IMR-90 (cell line): ENCODE measurements around the gene CST4. TPM values are rescaled to one million over a fixed set of nuclear protein-coding genes. Genes with fewer than 3 reads are reported as not detected.

Experiments
- ATAC-seq: fragments of 200-7000 bp; cut with Tn5 transposase; 2 replicates; pipeline ENCODE4 v1.9.1; 2020; ENCODE audit warnings: low read depth, mild to moderate bottlenecking, moderate library complexity
- BruUV-seq: library from RNA; stranded (reverse); fragments of 400-500 nt; replicated peaks from 2 replicates; lab custom pipeline; 2021; lab: Mats Ljungman, UMichigan
- CTCF ChIA-PET: fragments of 300-600 bp; formaldehyde crosslinking; extraction: SDS; loops from one replicate; lab custom pipeline; 2021; ENCODE audit warnings: antibody characterized with exemption; lab: Yijun Ruan, JAX
- POLR2A ChIA-PET: fragments of 300-600 bp; sonication (Branson Sonifier 250); formaldehyde crosslinking; loops from one replicate; lab custom pipeline; 2022; ENCODE audit warnings: antibody characterized with exemption; ENCODE audit not compliant: unreplicated experiment; lab: Charles Lee
- DNase-seq: peaks from one replicate; pipeline ENCODE4 v3.0.0; 2013
- H2AFZ ChIP-seq: replicated peaks from 2 replicates; pipeline ENCODE3; 2013; ENCODE audit warnings: low read length, mild to moderate bottlenecking; ENCODE audit not compliant: poor library complexity
- H2AK5ac ChIP-seq: 2 replicates; pipeline ENCODE4 v1.6.1; 2013; ENCODE audit warnings: low read depth, low read length, inconsistent platforms
- H2AK9ac ChIP-seq: replicated peaks from 2 replicates; pipeline ENCODE3; 2013; ENCODE audit warnings: mild to moderate bottlenecking, low read depth, low read length, moderate library complexity; ENCODE audit not compliant: poor library complexity
- H2BK120ac ChIP-seq: 2 replicates; pipeline ENCODE4 v1.6.1; 2013; ENCODE audit warnings: low read depth, low read length, inconsistent platforms
- H2BK15ac ChIP-seq: 3 replicates; pipeline ENCODE4 v1.6.1; 2013; ENCODE audit warnings: low read depth, low read length, inconsistent platforms
- H2BK20ac ChIP-seq: 2 replicates; pipeline ENCODE4 v1.6.1; 2013; ENCODE audit warnings: low read depth, mild to moderate bottlenecking, inconsistent platforms, low read length, moderate library complexity
- H2BK5ac ChIP-seq: 2 replicates; pipeline ENCODE4 v1.6.1; 2013; ENCODE audit warnings: mild to moderate bottlenecking, low read depth, low read length, inconsistent platforms; ENCODE audit not compliant: poor library complexity, severe bottlenecking
- H3K14ac ChIP-seq: replicated peaks from 2 replicates; pipeline ENCODE4 v1.6.1; 2013; ENCODE audit warnings: low read depth, low read length, inconsistent platforms
- H3K18ac ChIP-seq: 2 replicates; pipeline ENCODE4 v1.6.1; 2013; ENCODE audit warnings: low read depth, low read length, control low read depth
- H3K23ac ChIP-seq: 2 replicates; pipeline ENCODE4 v1.6.1; 2013; ENCODE audit warnings: low read depth, low read length, inconsistent platforms
- H3K27ac ChIP-seq: 2 replicates; pipeline ENCODE4 v1.5.1; 2013; ENCODE audit warnings: mild to moderate bottlenecking, control low read depth, low read length; ENCODE audit not compliant: insufficient read depth
- H3K27me3 ChIP-seq: 2 replicates; pipeline ENCODE4 v1.6.1; 2013; ENCODE audit warnings: low read length; ENCODE audit not compliant: control insufficient read depth, insufficient read depth
- H3K36me3 ChIP-seq: 2 replicates; pipeline ENCODE4 v1.6.1; 2013; ENCODE audit warnings: low read length, mixed read lengths; ENCODE audit not compliant: control insufficient read depth, insufficient read depth
- H3K4ac ChIP-seq: 2 replicates; pipeline ENCODE4 v1.6.1; 2013; ENCODE audit warnings: low read depth, low read length, inconsistent platforms
- H3K4me1 ChIP-seq: 2 replicates; pipeline ENCODE4 v1.6.1; 2013; ENCODE audit warnings: low read length, mixed read lengths; ENCODE audit not compliant: control insufficient read depth, insufficient read depth
- H3K4me2 ChIP-seq: 2 replicates; pipeline ENCODE4 v1.6.1; 2013; ENCODE audit warnings: low read depth, mild to moderate bottlenecking, control low read depth, low read length, moderate library complexity
- H3K4me3 ChIP-seq: 2 replicates; pipeline ENCODE4 v1.5.1; 2013; ENCODE audit warnings: low read depth, mild to moderate bottlenecking, control low read depth, low read length, moderate library complexity; ENCODE audit not compliant: insufficient read depth
- H3K56ac ChIP-seq: 2 replicates; pipeline ENCODE4 v1.6.1; 2013; ENCODE audit warnings: low read length, inconsistent platforms; ENCODE audit not compliant: insufficient read depth; ENCODE audit errors: extremely low read depth
- H3K79me1 ChIP-seq, 2 experiments: 2 replicates each; pipeline ENCODE4 v1.6.1; 2013; ENCODE audit warnings: low read length in 2 of 2, inconsistent platforms in 1 of 2, low read depth in 1 of 2
- H3K9ac ChIP-seq: 2 replicates; pipeline ENCODE4 v1.6.1; 2013; ENCODE audit warnings: low read depth, low read length, control low read depth
- H3K9me1 ChIP-seq: 2 replicates; pipeline ENCODE4 v1.6.1; 2013; ENCODE audit warnings: low read length, inconsistent platforms; ENCODE audit not compliant: insufficient read depth
- H3K9me3 ChIP-seq: 2 replicates; pipeline ENCODE4 v1.6.1; 2013; ENCODE audit warnings: low read length; ENCODE audit not compliant: control insufficient read depth, insufficient read depth
- H4K20me1 ChIP-seq: 2 replicates; pipeline ENCODE4 v1.6.1; 2013; ENCODE audit warnings: low read length, inconsistent platforms; ENCODE audit not compliant: insufficient read depth
- H4K5ac ChIP-seq: 2 replicates; pipeline ENCODE4 v1.6.1; 2013; ENCODE audit warnings: mild to moderate bottlenecking, low read depth, low read length, control low read depth
- H4K8ac ChIP-seq, 2 experiments: 2 replicates each; pipeline ENCODE4 v1.6.1; 2013; ENCODE audit warnings: low read depth in 2 of 2, low read length in 2 of 2, control low read depth in 1 of 2, inconsistent platforms in 1 of 2
- H4K91ac ChIP-seq: 2 replicates; pipeline ENCODE4 v1.6.1; 2013; ENCODE audit warnings: low read depth, low read length, inconsistent platforms; ENCODE audit not compliant: insufficient read depth
- MAZ ChIP-seq: IDR thresholded peaks from 2 replicates; pipeline ENCODE4 v1.6.1; 2012; ENCODE audit warnings: low read depth, mild to moderate bottlenecking, low read length, improper control_type of control experiment, moderate library complexity, borderline replicate concordance
- NFE2L2 ChIP-seq: fragments of 150-350 bp; IDR thresholded peaks from 2 replicates; pipeline ENCODE4 v1.6.1; 2016; ENCODE audit warnings: low read depth, mild to moderate bottlenecking, low read length
- RCOR1 ChIP-seq: IDR thresholded peaks from 2 replicates; pipeline ENCODE4 v1.6.1; 2012; ENCODE audit warnings: mild to moderate bottlenecking, low read length, improper control_type of control experiment; ENCODE audit not compliant: insufficient replicate concordance
- RFX5 ChIP-seq: IDR thresholded peaks from 2 replicates; pipeline ENCODE4 v1.8.0; 2012; ENCODE audit warnings: low read depth, mild to moderate bottlenecking, low read length, moderate library complexity
- dilution Hi-C: fragments of 300-500 bp; cut with HindIII; formaldehyde crosslinking; loops from one replicate; pipeline ENCODE4 v1.14.3; 2018; ENCODE audit warnings: low sequenced_read_pairs; ENCODE audit not compliant: unreplicated experiment
- in situ Hi-C: fragments of 300-500 bp; cut with MboI; formaldehyde crosslinking; loops from 3 replicates; pipeline ENCODE4 v1.14.3; 2019; ENCODE audit warnings: low sequenced_read_pairs, inconsistent platforms, mixed read lengths
- intact Hi-C: fragments of 100-400 bp; cut with micrococcal nuclease; formaldehyde crosslinking; loops from 2 replicates; pipeline ENCODE4 v1.10.0; 2022
- polyA plus RNA-seq, 3 experiments: library from polyadenylated mRNA; depleted of rRNA; stranded (reverse); fragments of >200 nt; gene quantifications; 2 replicates each; pipeline ENCODE4 v1.2.3, GENCODE V29; 2012; ENCODE audit warnings: low replicate concordance in 1 of 3
- total RNA-seq: library from RNA; depleted of rRNA; stranded (reverse); fragments of >200 nt; gene quantifications from 2 replicates; pipeline ENCODE4 v1.2.3, GENCODE V29; 2012
- TF ChIP-seq, protein P1 (sequence below): fragments of 150-350 bp; IDR thresholded peaks from 2 replicates; pipeline ENCODE4 v1.6.1; 2016; ENCODE audit warnings: low read depth, mild to moderate bottlenecking, low read length, moderate library complexity, borderline replicate concordance

The CST4 gene
- total and polyA plus RNA-seq, 2 of the 4 experiments (the other 2 are of a cell fraction), result not detected

DNA sequence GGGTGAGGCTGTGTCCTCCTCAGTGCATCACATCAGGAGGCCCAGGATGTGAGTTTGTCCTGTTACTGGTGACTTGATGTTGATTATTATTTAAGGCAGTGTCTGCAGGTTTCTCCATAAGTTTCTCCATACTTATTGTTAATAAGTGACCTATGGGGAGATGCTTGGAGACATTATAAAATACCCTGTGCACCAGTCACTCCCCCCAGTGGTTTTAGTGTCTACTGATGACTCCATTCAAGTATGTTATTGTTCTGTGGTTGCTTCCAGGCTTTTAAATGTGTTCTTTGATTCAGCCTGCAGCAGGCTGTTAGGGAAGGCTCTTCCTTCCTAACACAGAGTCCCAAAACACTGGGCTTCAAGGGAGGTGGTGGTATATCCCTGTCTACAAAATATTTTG lies 36.5 kb downstream of the CST4 start:
- no peak overlapping the region for H3K4me2 ChIP-seq
- dilution Hi-C loops, result no loop called here
- intact Hi-C loops, result no loop called here
- no peak overlapping the region for H2BK15ac ChIP-seq
- TF ChIP-seq NFE2L2 (no peak), MAZ (no peak), RFX5 (no peak), RCOR1 (no peak)
- TF ChIP-seq, protein P1, sequence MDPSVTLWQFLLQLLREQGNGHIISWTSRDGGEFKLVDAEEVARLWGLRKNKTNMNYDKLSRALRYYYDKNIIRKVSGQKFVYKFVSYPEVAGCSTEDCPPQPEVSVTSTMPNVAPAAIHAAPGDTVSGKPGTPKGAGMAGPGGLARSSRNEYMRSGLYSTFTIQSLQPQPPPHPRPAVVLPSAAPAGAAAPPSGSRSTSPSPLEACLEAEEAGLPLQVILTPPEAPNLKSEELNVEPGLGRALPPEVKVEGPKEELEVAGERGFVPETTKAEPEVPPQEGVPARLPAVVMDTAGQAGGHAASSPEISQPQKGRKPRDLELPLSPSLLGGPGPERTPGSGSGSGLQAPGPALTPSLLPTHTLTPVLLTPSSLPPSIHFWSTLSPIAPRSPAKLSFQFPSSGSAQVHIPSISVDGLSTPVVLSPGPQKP, result no peak
- H3K18ac ChIP-seq, result no peak overlapping the region
- H3K4me3 ChIP-seq, result no peak overlapping the region
- no TSS peak for BruUV-seq
- no peak overlapping the region for H2BK120ac ChIP-seq
- H3K79me1 ChIP-seq, result no peaks in the 10 kb centered on the region
- H2BK20ac ChIP-seq, result no peak overlapping the region
- H3K27me3 ChIP-seq, result peaks cover 4% of the 10 kb centered on the region
- no peak overlapping the region for H4K8ac ChIP-seq
- ChIA-PET POLR2A (no interaction called here), CTCF (no interaction called here)
- H3K4ac ChIP-seq, result no peak overlapping the region
- H3K9ac ChIP-seq, result no peak overlapping the region
- H2AFZ ChIP-seq, result no peak overlapping the region
- DNase-seq (peak; percentile 34), ATAC-seq (peak; percentile 24)
- no peaks in the 10 kb centered on the region for H3K9me3 ChIP-seq
- no peak overlapping the region for H2AK5ac ChIP-seq
- no peak overlapping the region for H3K27ac ChIP-seq
- no peaks in the 10 kb centered on the region for H3K9me1 ChIP-seq
- H2BK5ac ChIP-seq, result no peak overlapping the region
- H2AK9ac ChIP-seq, result no peak overlapping the region
- 0 out of 2 replicates have a peak, but pooled peaks cover 2% of the 10 kb centered on the region for H3K4me1 ChIP-seq
- no peak overlapping the region for H4K5ac ChIP-seq
- no peak overlapping the region for H3K56ac ChIP-seq
- no peaks in the 10 kb centered on the region for H3K36me3 ChIP-seq
- H3K23ac ChIP-seq, result no peak overlapping the region
- H4K20me1 ChIP-seq, result no peaks in the 10 kb centered on the region
- no peak overlapping the region for H4K91ac ChIP-seq
- in situ Hi-C loops, result no loop called here
- no peak overlapping the region for H3K14ac ChIP-seq
